Right lobe of liver (tissue), 6 donors: Measurements from ENCODE around the gene LRG1. TPM values are rescaled to one million over a fixed set of nuclear protein-coding genes. Genes with fewer than 3 reads are reported as not detected.

Experiments used
- ATAC-seq, 4 donors: fragments of 200-7000 bp; cut with Tn5 transposase; one replicate each; pipeline ENCODE4 v1.9.1; 2020; ENCODE audit warnings: mild to moderate bottlenecking in 4 of 4, moderate library complexity in 4 of 4
- DNase-seq, 3 donors: peaks; one replicate each; pipeline ENCODE4 v3.0.0-alpha.2; 2020
- H3K27ac ChIP-seq, 3 donors: fragments of 200-600 bp; one replicate each; pipeline ENCODE4 v1.8.0; 2022
- H3K27me3 ChIP-seq, 2 donors: fragments of 200-600 bp; one replicate each; pipeline ENCODE4 v1.8.0; 2022
- H3K36me3 ChIP-seq, 4 donors: fragments of 200-600 bp; sonication (generic) in 1 of 4; one replicate each; pipeline versions ENCODE4 v1.5.1 to v1.8.0; 2017 to 2022; ENCODE audit warnings: control low read depth in 1 of 4
- H3K4me1 ChIP-seq, 4 donors: fragments of 200-600 bp; sonication (generic) in 1 of 4; one replicate each; pipeline versions ENCODE4 v1.5.1 to v1.8.0; 2017 to 2022; ENCODE audit warnings: control low read depth in 1 of 4
- H3K4me3 ChIP-seq, 3 donors: fragments of 200-600 bp; one replicate each; pipeline ENCODE4 v1.8.0; 2022
- H3K9me3 ChIP-seq, 4 donors: fragments of 200-600 bp; sonication (generic) in 1 of 4; one replicate each; pipeline versions ENCODE4 v1.5.1 to v1.8.0; 2017 to 2022; ENCODE audit warnings: control low read depth in 1 of 4
- CTCF ChIP-seq, 4 donors: fragments of 200-600 bp in 3 of 4; fragments of 450-650 bp in 1 of 4; IDR thresholded peaks; one replicate each; pipeline versions ENCODE4 v1.5.1 to v1.8.0; 2016 to 2022; ENCODE audit warnings: antibody characterized with exemption in 4 of 4, mild to moderate bottlenecking in 2 of 4
- POLR2A ChIP-seq: fragments of 450-650 bp; IDR thresholded peaks from one replicate; pipeline ENCODE4 v1.6.1; 2017; ENCODE audit warnings: antibody characterized with exemption, mild to moderate bottlenecking
- WGBS: methylation state at CpG from one replicate; pipeline ENCODE4 v1.1.6; 2018; ENCODE audit warnings: low coverage, low lambda C conversion rate; ENCODE audit not compliant: insufficient coverage; ENCODE audit errors: missing lambda C conversion rate; 5-methylcytosine and 5-hydroxymethylcytosine counted together
- intact Hi-C, 2 donors: fragments of 100-400 bp; cut with DNase I; formaldehyde crosslinking; loops; one replicate each; pipeline versions ENCODE4 v1.11.2 to v1.14.1; 2022
- long read RNA-seq: library from polyadenylated mRNA; unstranded; transcript quantifications from one replicate; pipeline ENCODE4 v2.0.0, GENCODE V29; 2019
- total RNA-seq, 6 experiments: library from RNA; depleted of rRNA in 2 of 6; stranded (reverse); fragments of >200 nt in 2 of 6; fragmentation: NEBNext Ultra II Directional in 3 of 6; extraction: Animal tissue kit (Norgen Biotek cat#: 25700) in 3 of 6; gene quantifications; one replicate each; pipeline versions ENCODE4 v1.1.0 to v1.2.4, GENCODE V29; 2016 to 2023
- donor health status: DM: no; HTN: yes; CAD: no.
- donor health status: DM: no; HTN: no; CAD: no.
- donor health status: DM: no; HTN: no; CAD: no.
- donor health status: DM: no; HTN: yes; CAD: no.
- donor health status: DM: no; HTN: yes; CAD: no.

LRG1 gene
- total RNA-seq, result 1,000 to 10,000 TPM in 2 of 6 experiments, 100 to 1,000 TPM in 4; 331 to 1,334 (median 524) TPM
- long read RNA-seq, transcript LRG1-201 (2 exons, 3,036 nt), result major isoform, 96 of 137 reads
- long read RNA-seq, partial matches to known transcripts, result 0 of 137 reads
- long read RNA-seq, other reads (novel, unspliced or antisense), result 41 of 137 reads

DNA sequence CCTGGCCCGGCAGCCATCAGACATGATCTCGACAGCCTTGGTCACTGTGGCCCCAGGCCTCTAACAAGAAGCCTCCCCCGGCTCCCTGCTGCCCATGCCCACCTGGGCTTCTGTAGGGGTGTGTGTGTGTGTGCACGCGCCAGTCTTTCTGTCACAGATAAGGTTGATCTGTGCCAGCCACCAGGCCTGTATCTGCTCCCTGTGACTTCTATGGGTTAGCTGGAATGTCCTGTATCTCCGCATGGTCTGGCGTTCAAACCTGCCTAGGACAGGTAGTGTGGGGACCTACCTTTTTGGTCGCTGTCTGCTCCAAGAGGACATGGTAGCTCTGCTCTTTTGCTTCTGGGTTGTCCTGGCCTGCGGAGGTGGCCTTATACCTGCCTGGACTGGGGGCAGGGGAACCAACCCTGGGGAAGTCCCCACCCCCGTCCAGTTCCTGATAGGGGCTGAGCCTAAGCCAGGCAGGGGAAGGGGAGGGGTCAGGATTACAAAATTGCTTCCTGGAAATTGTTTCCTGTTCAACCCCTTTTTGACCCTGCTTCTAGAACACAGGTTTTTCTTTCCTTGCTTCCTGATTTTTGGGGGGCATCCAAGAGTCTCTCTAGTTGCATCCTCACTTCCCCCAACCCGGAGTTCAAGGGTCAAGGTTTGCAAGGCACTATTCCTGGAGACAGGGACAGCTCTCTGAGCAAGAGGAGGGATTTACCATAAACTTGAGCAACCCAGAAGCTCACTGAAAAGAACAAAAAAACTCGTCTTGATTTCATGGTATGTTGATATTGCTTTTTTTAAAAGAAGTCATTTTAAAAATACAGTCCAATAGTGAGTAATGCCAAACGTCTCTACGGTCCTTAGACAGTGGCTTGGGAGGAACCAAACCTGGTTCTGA, at the start of gene LRG1:
TSS of gene LRG1 (minus strand) at position 344 of the 889 bp plus-strand sequence. CDS start at position 321, 23 bp downstream.
- TF ChIP-seq CTCF (IDR thresholded peaks at IDR 0.05), result no peak
- TF ChIP-seq POLR2A, result peak; percentile 100
- Histone ChIP-seq H3K27ac (peak within 1 kb of the TSS; percentile 62 to 81 (median 79)), H3K27me3 (no peaks in the 10 kb centered on the region), H3K4me1 (peaks cover 0 to 41% (median 5%) of the 10 kb centered on the region in 4 donors), H3K4me3 (peak within 1 kb of the TSS; percentile 67 to 81 (median 70)), H3K9me3 (no peaks in the 10 kb centered on the region), H3K36me3 (peaks cover 0 to 3% (median 1%) of the 10 kb centered on the region in 4 donors)
- peak; percentile 92 to 97 (median 96) for DNase-seq
- ATAC-seq, result peak; percentile 63 to 82 (median 70)
- intact Hi-C loops, result no loop called here
- WGBS, result 6% methylated on average over 12 of the region's 14 CpGs

DNA sequence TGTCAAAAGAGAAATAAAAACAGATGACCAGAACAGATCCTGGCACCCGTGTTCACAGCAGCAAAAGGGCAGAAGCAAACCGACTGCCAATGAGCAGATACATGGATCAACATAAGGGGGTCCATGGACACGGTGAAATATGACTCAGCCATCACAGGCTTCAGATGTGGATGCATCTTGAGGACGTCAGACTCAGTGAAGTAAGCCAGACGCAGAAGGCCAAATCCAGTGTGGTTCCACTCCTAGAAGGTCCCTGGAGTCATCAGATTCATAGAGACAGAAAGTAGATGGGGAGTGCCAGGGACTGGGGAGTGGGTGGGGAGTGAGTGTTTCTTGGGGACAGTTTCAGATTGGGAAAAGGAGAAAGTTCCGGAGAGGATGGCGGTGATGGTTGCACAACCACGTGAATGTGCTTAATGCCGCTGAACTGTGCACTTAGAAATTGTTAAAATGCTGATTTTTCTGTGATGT, 48.5 kb upstream of the LRG1 start:
- Histone ChIP-seq H3K4me1 (peaks cover 0 to 12% (median 5%) of the 10 kb centered on the region in 4 donors), H3K9me3 (no peaks in the 10 kb centered on the region), H3K27me3 (peaks cover 0 to 3% of the 10 kb centered on the region in 2 donors), H3K4me3 (no peak overlapping the region), H3K27ac (no peak overlapping the region), H3K36me3 (no peaks in the 10 kb centered on the region)
- no peak for TF ChIP-seq POLR2A
- no peak for TF ChIP-seq CTCF (IDR thresholded peaks at IDR 0.05)
- 71% methylated on average over 9 of the region's 9 CpGs for WGBS
- no peak for ATAC-seq
- no peak for DNase-seq
- intact Hi-C loops, result no loop called here

DNA sequence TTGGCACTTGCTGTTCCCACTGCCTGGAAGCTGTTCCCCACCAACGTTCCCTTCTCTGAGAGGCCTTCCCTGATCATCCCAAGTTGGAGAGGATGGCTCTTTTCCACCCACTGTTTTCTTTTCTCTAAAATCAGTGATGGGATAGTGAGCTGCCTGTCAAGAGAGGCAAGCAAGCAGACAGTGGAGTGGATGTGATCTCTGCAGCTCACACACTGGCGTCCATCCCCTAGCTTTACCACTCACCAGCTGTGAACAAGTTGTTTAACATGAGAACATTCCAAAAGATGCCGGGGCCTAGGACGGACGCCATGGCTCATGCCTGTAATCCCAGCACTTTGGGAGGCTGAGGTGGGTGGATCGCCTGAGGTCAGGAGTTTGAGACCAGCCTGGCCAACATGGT, 47.7 kb upstream of the LRG1 start:
- TF ChIP-seq POLR2A (no peak), CTCF (IDR thresholded peaks at IDR 0.05) (no peak)
- ATAC-seq, result no peak
- H3K9me3 ChIP-seq, result no peaks in the 10 kb centered on the region
- peaks cover 0 to 3% of the 10 kb centered on the region in 2 donors for H3K27me3 ChIP-seq
- no peak for DNase-seq
- intact Hi-C loops, result no loop called here
- no peaks in the 10 kb centered on the region for H3K36me3 ChIP-seq
- no peak overlapping the region for H3K27ac ChIP-seq
- 89% methylated on average over 6 of the region's 6 CpGs for WGBS
- no peak overlapping the region for H3K4me3 ChIP-seq
- peaks cover 0 to 12% (median 5%) of the 10 kb centered on the region in 4 donors for H3K4me1 ChIP-seq

DNA sequence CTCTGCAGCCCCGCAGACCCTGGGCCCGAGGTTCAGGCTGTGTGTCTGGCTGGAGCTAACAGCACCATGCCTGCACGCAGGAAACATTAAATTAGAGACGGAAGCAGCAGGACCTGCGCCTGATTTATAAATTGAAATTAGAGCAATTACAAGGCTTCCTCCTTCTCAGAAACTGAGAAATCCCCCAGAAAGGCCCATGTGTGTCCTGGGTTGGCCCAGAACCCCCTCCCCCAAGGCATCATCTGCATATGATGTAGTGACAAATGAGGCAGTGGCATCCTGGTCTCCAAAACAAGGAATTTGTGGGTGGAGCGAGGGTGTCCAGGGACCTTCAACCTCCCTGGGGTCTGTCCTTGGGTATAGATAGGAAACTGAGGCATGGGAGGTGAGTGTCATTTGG, 46.9 kb upstream of the LRG1 start:
- H3K27me3 ChIP-seq, result peaks cover 0 to 3% of the 10 kb centered on the region in 2 donors
- DNase-seq, result no peak
- H3K9me3 ChIP-seq, result no peaks in the 10 kb centered on the region
- WGBS, result 83% methylated on average over 5 of the region's 6 CpGs
- peaks cover 0 to 12% (median 5%) of the 10 kb centered on the region in 4 donors for H3K4me1 ChIP-seq
- TF ChIP-seq POLR2A (no peak), CTCF (IDR thresholded peaks at IDR 0.05) (no peak)
- H3K4me3 ChIP-seq, result no peak overlapping the region
- no peak for ATAC-seq
- intact Hi-C loops, result no loop called here
- no peaks in the 10 kb centered on the region for H3K36me3 ChIP-seq
- no peak overlapping the region for H3K27ac ChIP-seq
